Natural killer cell (primary cell): ENCODE data around the gene SPAG7. TPM values are rescaled to one million over a fixed set of nuclear protein-coding genes. Genes with fewer than 3 reads are reported as not detected.

Experiments
- ATAC-seq, 3 donors: fragments of 150-1000 bp in 2 of 3; fragments of 200-7000 bp in 1 of 3; cut with Tn5 transposase; 1 replicate in 1 of 3; 2 replicates in 2 of 3; pipeline ENCODE4 v1.10.0; 2021; ENCODE audit warnings: mild to moderate bottlenecking in 2 of 3, moderate library complexity in 2 of 3
- DNase-seq, 2 donors: peaks; one replicate each; pipeline versions ENCODE4 v3.0.0 to v3.0.0-alpha.2; 2013 to 2021; ENCODE audit warnings: mixed read lengths in 1 of 2
- H3K27ac ChIP-seq: one replicate; pipeline ENCODE4 v1.5.1; 2013; ENCODE audit warnings: mild to moderate bottlenecking, low read length
- H3K27me3 ChIP-seq: one replicate; pipeline ENCODE4 v1.6.1; 2013; ENCODE audit warnings: low read length; ENCODE audit not compliant: control insufficient read depth, insufficient read depth
- H3K36me3 ChIP-seq: one replicate; pipeline ENCODE4 v1.6.1; 2013; ENCODE audit warnings: low read length; ENCODE audit not compliant: control insufficient read depth, insufficient read depth
- H3K4me1 ChIP-seq: one replicate; pipeline ENCODE4 v1.6.1; 2013; ENCODE audit warnings: low read length; ENCODE audit not compliant: control insufficient read depth, insufficient read depth
- H3K4me3 ChIP-seq: one replicate; pipeline ENCODE4 v1.5.1; 2013; ENCODE audit warnings: low read length
- H3K9me3 ChIP-seq: one replicate; pipeline ENCODE4 v1.6.1; 2013; ENCODE audit warnings: low read length; ENCODE audit not compliant: control insufficient read depth, insufficient read depth
- H3K27ac Mint-ChIP-seq, 2 donors: one replicate each; pipeline ENCODE4 v1.8.0; 2022; ENCODE audit warnings: mild to moderate bottlenecking in 2 of 2, mixed read lengths in 2 of 2, moderate library complexity in 1 of 2
- H3K27me3 Mint-ChIP-seq, 2 donors: one replicate each; pipeline ENCODE4 v1.8.0; 2022; ENCODE audit warnings: low read depth in 2 of 2, mixed read lengths in 2 of 2
- H3K36me3 Mint-ChIP-seq: one replicate; pipeline ENCODE4 v1.8.0; 2022; ENCODE audit warnings: mixed read lengths
- H3K4me1 Mint-ChIP-seq, 2 donors: one replicate each; pipeline ENCODE4 v1.8.0; 2022; ENCODE audit warnings: mixed read lengths in 2 of 2
- H3K4me3 Mint-ChIP-seq: one replicate; pipeline ENCODE4 v1.8.0; 2022; ENCODE audit warnings: mild to moderate bottlenecking, moderate library complexity, mixed read lengths
- H3K9me3 Mint-ChIP-seq, 2 donors: one replicate each; pipeline ENCODE4 v1.8.0; 2022; ENCODE audit warnings: mixed read lengths in 2 of 2
- WGBS: methylation state at CpG from one replicate; pipeline ENCODE4 v1.1.7; 2013; ENCODE audit warnings: missing lambda C conversion rate; ENCODE audit not compliant: insufficient coverage; 5-methylcytosine and 5-hydroxymethylcytosine counted together
- intact Hi-C: fragments of 100-400 bp; cut with micrococcal nuclease; formaldehyde crosslinking; loops from one replicate; pipeline ENCODE4 v1.14.2; 2022
- total RNA-seq, 4 donors: library from RNA; stranded (reverse); fragments of 120-200 nt in 1 of 4; gene quantifications; one replicate each; pipeline versions ENCODE4 v1.2.3 to v1.2.4, GENCODE V29; 2013 to 2022
- TF ChIP-seq, protein P1 (sequence below): fragments of 200-600 bp; IDR thresholded peaks from one replicate; pipeline ENCODE4 v1.8.0; 2022; ENCODE audit warnings: antibody characterized with exemption

SPAG7 gene
- total RNA-seq, 3 donors from 2014 or later (not counting 1 experiment from before 2014, with no cell fraction given), result 45.7 to 60.2 (median 59.6) TPM

DNA sequence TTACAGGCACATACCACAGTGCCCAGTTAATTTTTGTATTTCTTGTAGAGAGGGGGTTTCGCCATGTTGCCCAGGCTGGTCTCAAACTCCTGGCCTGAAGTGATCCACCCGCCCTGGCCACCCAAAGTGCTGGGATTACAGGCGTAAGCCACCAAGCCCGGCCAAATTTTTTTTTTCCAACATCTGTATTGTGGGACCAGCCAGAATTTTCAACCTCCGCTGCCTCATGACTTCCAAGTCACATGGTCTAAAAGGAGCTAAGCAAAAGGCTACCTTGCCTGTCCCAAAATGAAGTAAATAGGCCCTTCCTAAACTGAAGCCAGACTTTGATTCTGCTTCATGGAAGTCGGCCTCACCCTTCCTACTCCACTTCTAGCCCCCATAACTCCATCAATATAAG lies 4.2 kb upstream of the SPAG7 start:
- Mint-ChIP-seq H3K9me3 (no peaks in the 10 kb centered on the region), H3K27me3 (no peaks in the 10 kb centered on the region), H3K4me1 (peaks cover 0 to 14% of the 10 kb centered on the region in 2 donors), H3K4me3 (peak overlapping the region; percentile 37), H3K27ac (no peak overlapping the region), H3K36me3 (no peaks in the 10 kb centered on the region)
- Histone ChIP-seq H3K27ac (no peak overlapping the region), H3K9me3 (no peaks in the 10 kb centered on the region), H3K27me3 (no peaks in the 10 kb centered on the region), H3K4me3 (no peak overlapping the region), H3K4me1 (peaks cover 23% of the 10 kb centered on the region), H3K36me3 (peaks cover 42% of the 10 kb centered on the region)
- no peak for ATAC-seq
- intact Hi-C loops, result no loop called here
- TF ChIP-seq, protein P1, sequence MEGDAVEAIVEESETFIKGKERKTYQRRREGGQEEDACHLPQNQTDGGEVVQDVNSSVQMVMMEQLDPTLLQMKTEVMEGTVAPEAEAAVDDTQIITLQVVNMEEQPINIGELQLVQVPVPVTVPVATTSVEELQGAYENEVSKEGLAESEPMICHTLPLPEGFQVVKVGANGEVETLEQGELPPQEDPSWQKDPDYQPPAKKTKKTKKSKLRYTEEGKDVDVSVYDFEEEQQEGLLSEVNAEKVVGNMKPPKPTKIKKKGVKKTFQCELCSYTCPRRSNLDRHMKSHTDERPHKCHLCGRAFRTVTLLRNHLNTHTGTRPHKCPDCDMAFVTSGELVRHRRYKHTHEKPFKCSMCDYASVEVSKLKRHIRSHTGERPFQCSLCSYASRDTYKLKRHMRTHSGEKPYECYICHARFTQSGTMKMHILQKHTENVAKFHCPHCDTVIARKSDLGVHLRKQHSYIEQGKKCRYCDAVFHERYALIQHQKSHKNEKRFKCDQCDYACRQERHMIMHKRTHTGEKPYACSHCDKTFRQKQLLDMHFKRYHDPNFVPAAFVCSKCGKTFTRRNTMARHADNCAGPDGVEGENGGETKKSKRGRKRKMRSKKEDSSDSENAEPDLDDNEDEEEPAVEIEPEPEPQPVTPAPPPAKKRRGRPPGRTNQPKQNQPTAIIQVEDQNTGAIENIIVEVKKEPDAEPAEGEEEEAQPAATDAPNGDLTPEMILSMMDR, result no peak
- no peak for DNase-seq
- 97% methylated on average over 6 of the region's 6 CpGs for WGBS

DNA sequence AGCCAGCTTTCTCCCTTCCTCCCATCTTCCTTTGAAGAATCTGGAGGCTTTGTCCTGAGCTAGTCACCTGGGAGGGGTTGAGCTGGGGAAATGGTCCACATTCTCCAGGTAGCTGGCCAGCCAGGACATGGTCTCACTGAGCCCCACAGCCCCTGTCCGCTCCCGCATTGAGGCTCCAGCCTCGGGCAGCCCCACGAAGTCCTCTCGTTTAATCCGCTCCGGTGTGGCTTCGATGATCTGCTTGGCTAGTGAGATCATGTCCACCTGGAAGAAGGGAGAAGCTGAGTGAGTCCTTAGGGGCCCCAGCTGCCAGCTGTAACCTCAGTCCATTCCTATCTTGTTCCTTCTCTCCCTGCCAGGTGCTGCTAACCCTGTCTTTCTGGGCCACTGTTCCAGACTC lies 2.7 kb upstream of the SPAG7 start:
- Mint-ChIP-seq H3K4me3 (peak overlapping the region; percentile 56), H3K27ac (peak overlapping the region in 1 of 2 donors; percentile 19)
- no peak overlapping the region for H3K27ac ChIP-seq

DNA sequence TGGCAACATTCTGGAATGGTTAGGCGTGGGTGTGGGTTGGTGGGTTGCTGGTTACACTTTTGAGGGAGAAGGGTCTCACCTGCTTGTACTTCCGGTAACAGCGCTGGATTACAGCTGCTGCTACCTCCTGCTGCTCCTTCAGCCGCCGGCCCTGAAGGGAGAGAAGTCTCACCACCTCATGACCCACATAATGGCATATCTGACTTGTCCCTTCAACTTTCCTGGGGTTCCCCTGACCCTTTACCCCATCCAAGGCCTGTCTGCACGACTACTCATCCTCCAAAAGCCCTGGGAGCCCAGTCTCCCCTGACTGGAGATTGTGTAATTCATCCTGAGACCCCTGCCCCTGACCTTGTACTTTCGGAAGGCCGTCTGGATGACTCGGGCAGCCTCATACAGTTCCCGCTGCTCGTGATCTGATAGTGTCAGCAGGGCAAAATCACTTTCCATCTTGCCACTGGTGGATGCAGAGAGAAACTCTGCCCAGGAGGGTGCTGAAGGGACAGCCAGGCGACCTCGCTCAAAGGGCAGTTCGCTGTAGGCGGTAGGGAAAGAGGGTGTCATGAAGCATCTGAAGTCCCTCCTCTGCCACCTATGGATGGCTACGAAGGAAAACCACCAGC lies 2.0 kb upstream of the SPAG7 start:
- H3K4me3 Mint-ChIP-seq, result peak overlapping the region; percentile 42
- Histone ChIP-seq H3K4me1 (peaks cover 36% of the 10 kb centered on the region), H3K36me3 (peaks cover 33% of the 10 kb centered on the region), H3K9me3 (no peaks in the 10 kb centered on the region), H3K27ac (no peak overlapping the region), H3K27me3 (no peaks in the 10 kb centered on the region), H3K4me3 (no peak overlapping the region)
- intact Hi-C loops, result no loop called here
- H3K4me1 Mint-ChIP-seq, result peaks cover 7 to 13% of the 10 kb centered on the region in 2 donors
- DNase-seq (no peak), ATAC-seq (no peak)
- no peaks in the 10 kb centered on the region for H3K9me3 Mint-ChIP-seq
- TF ChIP-seq, protein P1, result no peak
- 94% methylated on average over 16 of the region's 16 CpGs for WGBS
- no peaks in the 10 kb centered on the region for H3K36me3 Mint-ChIP-seq
- no peak overlapping the region for H3K27ac Mint-ChIP-seq
- no peaks in the 10 kb centered on the region for H3K27me3 Mint-ChIP-seq

More for the DNA sequence above, 2.7 kb upstream of the SPAG7 start:
- Histone ChIP-seq H3K4me3 (no peak overlapping the region), H3K27me3 (no peaks in the 10 kb centered on the region), H3K4me1 (peaks cover 36% of the 10 kb centered on the region), H3K36me3 (peaks cover 34% of the 10 kb centered on the region), H3K9me3 (no peaks in the 10 kb centered on the region)
- no peak for DNase-seq
- ATAC-seq, result no peak
- H3K27me3 Mint-ChIP-seq, result no peaks in the 10 kb centered on the region
- H3K4me1 Mint-ChIP-seq, result peaks cover 10 to 12% of the 10 kb centered on the region in 2 donors
- WGBS, result 98% methylated on average over 8 of the region's 8 CpGs
- TF ChIP-seq, protein P1, result no peak
- no peaks in the 10 kb centered on the region for H3K36me3 Mint-ChIP-seq
- H3K9me3 Mint-ChIP-seq, result no peaks in the 10 kb centered on the region
- intact Hi-C loops, result no loop called here

DNA sequence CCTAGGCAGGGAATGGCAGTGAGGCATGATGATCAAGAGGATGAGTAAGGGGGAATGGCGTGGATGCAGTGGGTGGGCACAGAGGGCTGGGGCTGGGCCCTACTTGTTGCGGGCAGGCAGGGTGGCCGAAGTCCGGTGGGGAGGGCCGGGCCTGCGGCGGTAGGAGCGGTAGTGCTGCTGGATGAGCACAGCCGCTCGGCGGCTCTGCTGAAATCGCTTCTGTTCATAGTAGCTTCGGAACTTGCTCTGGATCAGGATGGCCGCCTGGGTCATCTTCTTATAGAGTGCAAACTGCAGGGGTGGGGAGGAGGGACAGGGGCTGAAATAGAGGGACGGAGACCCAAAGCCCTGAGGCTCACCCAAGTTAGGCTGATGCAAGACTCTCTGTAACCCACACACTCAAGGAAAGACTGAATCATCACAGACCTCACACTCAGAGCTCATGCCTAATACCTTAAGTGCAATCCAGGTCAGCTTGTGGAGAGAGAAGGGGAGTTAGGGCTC lies 1.5 kb upstream of the SPAG7 start:
- Histone ChIP-seq H3K4me3 (no peak overlapping the region), H3K27ac (peak overlapping the region; percentile 75)
- TF ChIP-seq, protein P1, result no peak

More for the DNA sequence above, 1.5 kb upstream of the SPAG7 start:
- ATAC-seq (no peak), DNase-seq (peak in 1 of 2 donors; percentile 40)
- Mint-ChIP-seq H3K4me1 (peaks cover 4 to 13% of the 10 kb centered on the region in 2 donors), H3K27me3 (no peaks in the 10 kb centered on the region), H3K36me3 (no peaks in the 10 kb centered on the region), H3K27ac (no peak overlapping the region), H3K4me3 (peak overlapping the region; percentile 42), H3K9me3 (no peaks in the 10 kb centered on the region)
- Histone ChIP-seq H3K9me3 (no peaks in the 10 kb centered on the region), H3K36me3 (peaks cover 29% of the 10 kb centered on the region), H3K27me3 (no peaks in the 10 kb centered on the region), H3K4me1 (peaks cover 36% of the 10 kb centered on the region)
- WGBS, result 86% methylated on average over 14 of the region's 15 CpGs
- intact Hi-C loops, result no loop called here
